Caco-2 (cell line): ENCODE results near the gene CERS6. TPM values are rescaled to one million over a fixed set of nuclear protein-coding genes. Genes with fewer than 3 reads are reported as not detected.

Experiments used
- BruUV-seq: library from RNA; stranded (reverse); fragments of 400-500 nt; replicated peaks from 2 replicates; lab custom pipeline; 2021; lab: Mats Ljungman, UMichigan
- CTCF ChIA-PET: fragments of 300-600 bp; sonication (Branson Sonifier 250); formaldehyde crosslinking; loops from one replicate; lab custom pipeline; 2022; ENCODE audit warnings: antibody characterized with exemption; lab: Charles Lee
- POLR2A ChIA-PET: fragments of 300-600 bp; sonication (Branson Sonifier 250); formaldehyde crosslinking; loops from one replicate; lab custom pipeline; 2022; ENCODE audit warnings: antibody characterized with exemption; lab: Charles Lee
- DNase-seq, 2 experiments: peaks; one replicate each; pipeline versions ENCODE4 v3.0.0 to v3.0.0-alpha.2; 2020 to 2022
- H3K27me3 ChIP-seq: replicated peaks from 2 replicates; pipeline ENCODE4 v1.6.0; 2011; ENCODE audit warnings: low read length; ENCODE audit not compliant: control insufficient read depth, insufficient read depth
- H3K36me3 ChIP-seq: 2 replicates; pipeline ENCODE4 v1.5.1; 2011; ENCODE audit warnings: low read length; ENCODE audit not compliant: control insufficient read depth, insufficient read depth
- H3K4me1 ChIP-seq: fragments of 250-450 bp; sonication (Bioruptor Pico); 2 replicates; pipeline ENCODE4 v1.5.1; 2020; ENCODE audit warnings: mild to moderate bottlenecking
- H3K4me3 ChIP-seq: 2 replicates; pipeline ENCODE4 v1.5.1; 2011; ENCODE audit warnings: low read depth, mild to moderate bottlenecking, control low read depth, low read length
- H3K9me3 ChIP-seq: fragments of 250-450 bp; sonication (Bioruptor Pico); 2 replicates; pipeline ENCODE4 v1.5.1; 2020; ENCODE audit warnings: mild to moderate bottlenecking, moderate library complexity
- H3K27ac Mint-ChIP-seq: one replicate; pipeline ENCODE4 v1.8.0; 2022; ENCODE audit warnings: mixed read lengths; ENCODE audit not compliant: unreplicated experiment
- H3K27me3 Mint-ChIP-seq: one replicate; pipeline ENCODE4 v1.8.0; 2022; ENCODE audit warnings: mixed read lengths; ENCODE audit not compliant: insufficient read depth, unreplicated experiment
- H3K36me3 Mint-ChIP-seq: one replicate; pipeline ENCODE4 v1.8.0; 2022; ENCODE audit warnings: mild to moderate bottlenecking, mixed read lengths; ENCODE audit not compliant: insufficient read depth, unreplicated experiment
- H3K4me1 Mint-ChIP-seq: one replicate; pipeline ENCODE4 v1.8.0; 2022; ENCODE audit warnings: low read depth, mixed read lengths; ENCODE audit not compliant: unreplicated experiment
- H3K4me3 Mint-ChIP-seq: one replicate; pipeline ENCODE4 v1.8.0; 2022; ENCODE audit warnings: mild to moderate bottlenecking, moderate library complexity, mixed read lengths; ENCODE audit not compliant: unreplicated experiment
- H3K9me3 Mint-ChIP-seq: one replicate; pipeline ENCODE4 v1.8.0; 2022; ENCODE audit warnings: mixed read lengths; ENCODE audit not compliant: unreplicated experiment
- CTCF ChIP-seq, 2 experiments: fragments of 200-600 bp in 1 of 2; IDR thresholded peaks; 1 replicate in 1 of 2; 2 replicates in 1 of 2; pipeline versions ENCODE4 v1.5.1 to v1.8.0; 2011 to 2022; ENCODE audit warnings: antibody characterized with exemption in 1 of 2, control low read depth in 1 of 2, inconsistent platforms in 1 of 2, low read depth in 1 of 2, low read length in 1 of 2, mild to moderate bottlenecking in 1 of 2, moderate library complexity in 1 of 2; ENCODE audit not compliant: insufficient read depth in 1 of 2, severe bottlenecking in 1 of 2, unreplicated experiment in 1 of 2
- intact Hi-C: fragments of 100-400 bp; cut with micrococcal nuclease; formaldehyde crosslinking; loops from one replicate; pipeline ENCODE4 v1.10.0; 2022; ENCODE audit not compliant: unreplicated experiment
- total RNA-seq: library from RNA; stranded (reverse); gene quantifications from 2 replicates; pipeline ENCODE4 v1.2.3, GENCODE V29; 2022

The CERS6 gene
- total RNA-seq, 1 experiment from 2014 or later: 32.7 TPM

GRCh38 chr2:168495524-168495923, 39.5 kb downstream of the CERS6 start:
- ChIA-PET POLR2A (no interaction called here), CTCF (no interaction called here)
- Mint-ChIP-seq H3K27ac (no peak overlapping the region), H3K9me3 (peaks cover 9% of the 10 kb centered on the region), H3K4me3 (no peak overlapping the region), H3K4me1 (peaks cover 53% of the 10 kb centered on the region), H3K36me3 (peaks cover 14% of the 10 kb centered on the region), H3K27me3 (no peaks in the 10 kb centered on the region)
- TF ChIP-seq CTCF (IDR thresholded peaks at IDR 0.05; ENCODE audit: insufficient read depth in 1 of 2, low read depth in 1 of 2, low read length in 1 of 2, severe bottlenecking in 1 of 2, unreplicated experiment in 1 of 2): no peak
- Histone ChIP-seq H3K4me1 (peaks cover 46% of the 10 kb centered on the region), H3K36me3 (no peaks in the 10 kb centered on the region; the same call in 1 of the 2 replicates), H3K27me3 (no peaks in the 10 kb centered on the region), H3K4me3 (no peak overlapping the region), H3K9me3 (peaks cover 5% of the 10 kb centered on the region; the same call in 1 of the 2 replicates)
- BruUV-seq: no TSS peak
- DNase-seq: no peak
- intact Hi-C loops: loop anchor here (2.0 kb wide), 1 partner anchor 149 kb away; no protein-coding TSS in a partner anchor

GRCh38 chr2:168496906-168497305, 40.8 kb downstream of the CERS6 start:
- ChIA-PET POLR2A (no interaction called here), CTCF (no interaction called here)
- peaks cover 58% of the 10 kb centered on the region for H3K4me1 Mint-ChIP-seq
- Histone ChIP-seq H3K36me3 (no peaks in the 10 kb centered on the region; the same call in none of the 2 replicates), H3K4me1 (peaks cover 50% of the 10 kb centered on the region), H3K9me3 (peaks cover 5% of the 10 kb centered on the region; the same call in 1 of the 2 replicates), H3K4me3 (no peak overlapping the region), H3K27me3 (no peaks in the 10 kb centered on the region)
- peak overlapping the region; percentile 45 for H3K27ac Mint-ChIP-seq
- no peak overlapping the region for H3K4me3 Mint-ChIP-seq
- intact Hi-C loops: no loop called here
- peaks cover 14% of the 10 kb centered on the region for H3K36me3 Mint-ChIP-seq
- BruUV-seq: no TSS peak
- no peaks in the 10 kb centered on the region for H3K27me3 Mint-ChIP-seq
- DNase-seq: no peak
- TF ChIP-seq CTCF (IDR thresholded peaks at IDR 0.05; ENCODE audit: insufficient read depth in 1 of 2, low read depth in 1 of 2, low read length in 1 of 2, severe bottlenecking in 1 of 2, unreplicated experiment in 1 of 2): no peak
- H3K9me3 Mint-ChIP-seq: peaks cover 11% of the 10 kb centered on the region

GRCh38 chr2:168499500-168499899, 43.4 kb downstream of the CERS6 start:
- ChIA-PET CTCF (no interaction called here), POLR2A (no interaction called here)
- DNase-seq: no peak
- intact Hi-C loops: no loop called here
- Mint-ChIP-seq H3K4me1 (peaks cover 44% of the 10 kb centered on the region), H3K27ac (no peak overlapping the region), H3K36me3 (peaks cover 16% of the 10 kb centered on the region), H3K4me3 (no peak overlapping the region), H3K27me3 (no peaks in the 10 kb centered on the region), H3K9me3 (peaks cover 28% of the 10 kb centered on the region)
- H3K9me3 ChIP-seq: peaks cover 5% of the 10 kb centered on the region; the same call in 1 of the 2 replicates
- H3K36me3 ChIP-seq: no peaks in the 10 kb centered on the region; the same call in none of the 2 replicates
- H3K27me3 ChIP-seq: no peaks in the 10 kb centered on the region
- no peak for TF ChIP-seq CTCF (IDR thresholded peaks at IDR 0.05; ENCODE audit: insufficient read depth in 1 of 2, low read depth in 1 of 2, low read length in 1 of 2, severe bottlenecking in 1 of 2, unreplicated experiment in 1 of 2)
- H3K4me3 ChIP-seq: no peak overlapping the region
- H3K4me1 ChIP-seq: peaks cover 28% of the 10 kb centered on the region
- BruUV-seq: no TSS peak
